HG03439 (cell line): Measurements from ENCODE around the gene MUC5AC.
"Not testable (repeated sequence)": the region's sequence is repeated elsewhere in the genome, so short reads cannot be mapped to it uniquely, and the experiment has no call there.

Experiments used
- ATAC-seq: cut with Tn5 transposase; IDR thresholded peaks from one replicate; pipeline ENCODE4 v1.9.1; 2021; ENCODE audit warnings: mild to moderate bottlenecking, moderate library complexity; ENCODE audit not compliant: unreplicated experiment

Gene MUC5AC, protein sequence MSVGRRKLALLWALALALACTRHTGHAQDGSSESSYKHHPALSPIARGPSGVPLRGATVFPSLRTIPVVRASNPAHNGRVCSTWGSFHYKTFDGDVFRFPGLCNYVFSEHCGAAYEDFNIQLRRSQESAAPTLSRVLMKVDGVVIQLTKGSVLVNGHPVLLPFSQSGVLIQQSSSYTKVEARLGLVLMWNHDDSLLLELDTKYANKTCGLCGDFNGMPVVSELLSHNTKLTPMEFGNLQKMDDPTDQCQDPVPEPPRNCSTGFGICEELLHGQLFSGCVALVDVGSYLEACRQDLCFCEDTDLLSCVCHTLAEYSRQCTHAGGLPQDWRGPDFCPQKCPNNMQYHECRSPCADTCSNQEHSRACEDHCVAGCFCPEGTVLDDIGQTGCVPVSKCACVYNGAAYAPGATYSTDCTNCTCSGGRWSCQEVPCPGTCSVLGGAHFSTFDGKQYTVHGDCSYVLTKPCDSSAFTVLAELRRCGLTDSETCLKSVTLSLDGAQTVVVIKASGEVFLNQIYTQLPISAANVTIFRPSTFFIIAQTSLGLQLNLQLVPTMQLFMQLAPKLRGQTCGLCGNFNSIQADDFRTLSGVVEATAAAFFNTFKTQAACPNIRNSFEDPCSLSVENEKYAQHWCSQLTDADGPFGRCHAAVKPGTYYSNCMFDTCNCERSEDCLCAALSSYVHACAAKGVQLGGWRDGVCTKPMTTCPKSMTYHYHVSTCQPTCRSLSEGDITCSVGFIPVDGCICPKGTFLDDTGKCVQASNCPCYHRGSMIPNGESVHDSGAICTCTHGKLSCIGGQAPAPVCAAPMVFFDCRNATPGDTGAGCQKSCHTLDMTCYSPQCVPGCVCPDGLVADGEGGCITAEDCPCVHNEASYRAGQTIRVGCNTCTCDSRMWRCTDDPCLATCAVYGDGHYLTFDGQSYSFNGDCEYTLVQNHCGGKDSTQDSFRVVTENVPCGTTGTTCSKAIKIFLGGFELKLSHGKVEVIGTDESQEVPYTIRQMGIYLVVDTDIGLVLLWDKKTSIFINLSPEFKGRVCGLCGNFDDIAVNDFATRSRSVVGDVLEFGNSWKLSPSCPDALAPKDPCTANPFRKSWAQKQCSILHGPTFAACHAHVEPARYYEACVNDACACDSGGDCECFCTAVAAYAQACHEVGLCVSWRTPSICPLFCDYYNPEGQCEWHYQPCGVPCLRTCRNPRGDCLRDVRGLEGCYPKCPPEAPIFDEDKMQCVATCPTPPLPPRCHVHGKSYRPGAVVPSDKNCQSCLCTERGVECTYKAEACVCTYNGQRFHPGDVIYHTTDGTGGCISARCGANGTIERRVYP (N-terminal part only)

GRCh38 chr11:1157645-1158591, at the start of gene MUC5AC:
TSS of gene MUC5AC (plus strand) at chr11:1157953. CDS start at chr11:1158000, 47 bp downstream.
- no peak for ATAC-seq

GRCh38 chr11:1108246-1108900, 49.4 kb upstream of the MUC5AC start:
- no peak for ATAC-seq

DNA sequence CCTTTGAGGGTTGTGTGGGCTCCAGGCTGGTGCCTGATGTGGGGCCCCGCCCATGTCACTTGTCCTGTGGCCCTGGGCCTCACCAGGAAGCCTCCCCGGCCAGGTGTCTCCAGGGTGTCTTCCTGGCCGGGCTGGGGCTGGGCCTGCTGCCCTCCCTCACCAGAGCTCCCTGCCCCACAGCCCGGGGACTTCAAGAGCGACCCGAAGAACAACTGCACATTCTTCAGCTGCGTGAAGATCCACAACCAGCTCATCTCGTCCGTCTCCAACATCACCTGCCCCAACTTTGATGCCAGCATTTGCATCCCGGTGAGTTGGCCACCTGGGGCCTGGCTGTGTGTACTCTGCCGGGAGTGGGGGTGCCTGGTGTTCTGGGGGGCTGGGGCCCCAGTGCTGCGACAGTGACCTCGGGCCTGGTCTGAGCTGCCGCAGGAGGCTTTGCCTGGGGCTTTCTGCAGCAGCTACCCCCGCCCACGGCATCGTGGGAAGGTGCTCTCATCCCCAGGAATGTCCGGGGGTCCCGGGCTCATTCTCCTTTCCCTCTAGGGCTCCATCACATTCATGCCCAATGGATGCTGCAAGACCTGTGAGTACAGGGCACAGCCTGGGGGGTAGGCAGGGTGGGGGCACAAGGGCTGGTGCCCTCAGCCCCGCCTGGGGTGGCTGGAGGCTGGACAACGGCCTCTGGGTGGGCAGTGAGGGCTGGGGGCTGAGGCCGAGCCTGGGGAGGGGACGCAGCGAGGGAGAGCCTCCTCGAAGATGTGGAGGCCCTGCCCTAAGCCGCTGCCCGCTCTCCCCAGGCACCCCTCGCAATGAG, 48.4 kb upstream of the MUC5AC start:
- ATAC-seq: no peak

DNA sequence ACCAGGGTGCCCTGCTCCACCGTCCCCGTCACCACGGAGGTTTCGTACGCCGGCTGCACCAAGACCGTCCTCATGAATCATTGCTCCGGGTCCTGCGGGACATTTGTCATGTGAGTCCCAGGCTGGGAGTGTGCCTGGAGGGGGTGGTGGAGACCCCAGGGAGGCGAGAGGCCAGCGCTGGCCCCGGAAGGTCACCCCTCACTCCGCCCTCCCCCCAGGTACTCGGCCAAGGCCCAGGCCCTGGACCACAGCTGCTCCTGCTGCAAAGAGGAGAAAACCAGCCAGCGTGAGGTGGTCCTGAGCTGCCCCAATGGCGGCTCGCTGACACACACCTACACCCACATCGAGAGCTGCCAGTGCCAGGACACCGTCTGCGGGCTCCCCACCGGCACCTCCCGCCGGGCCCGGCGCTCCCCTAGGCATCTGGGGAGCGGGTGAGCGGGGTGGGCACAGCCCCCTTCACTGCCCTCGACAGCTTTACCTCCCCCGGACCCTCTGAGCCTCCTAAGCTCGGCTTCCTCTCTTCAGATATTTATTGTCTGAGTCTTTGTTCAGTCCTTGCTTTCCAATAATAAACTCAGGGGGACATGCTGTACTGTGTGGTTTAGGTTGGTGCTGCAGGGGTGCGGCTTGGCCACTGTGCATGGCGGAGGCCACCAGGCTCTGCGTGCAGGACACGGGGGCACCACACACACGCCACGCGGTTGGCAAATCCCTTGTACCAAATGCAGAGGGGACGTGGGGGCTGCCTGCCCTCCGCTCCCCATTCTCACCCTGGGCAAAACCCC, 47.6 kb upstream of the MUC5AC start:
- no peak for ATAC-seq

GRCh38 chr11:1111545-1112212, 46.1 kb upstream of the MUC5AC start:
- no peak for ATAC-seq

- ATAC-seq: no peak
Observed at GRCh38 chr11:1112351-1113191, 45.2 kb upstream of the MUC5AC start.

DNA sequence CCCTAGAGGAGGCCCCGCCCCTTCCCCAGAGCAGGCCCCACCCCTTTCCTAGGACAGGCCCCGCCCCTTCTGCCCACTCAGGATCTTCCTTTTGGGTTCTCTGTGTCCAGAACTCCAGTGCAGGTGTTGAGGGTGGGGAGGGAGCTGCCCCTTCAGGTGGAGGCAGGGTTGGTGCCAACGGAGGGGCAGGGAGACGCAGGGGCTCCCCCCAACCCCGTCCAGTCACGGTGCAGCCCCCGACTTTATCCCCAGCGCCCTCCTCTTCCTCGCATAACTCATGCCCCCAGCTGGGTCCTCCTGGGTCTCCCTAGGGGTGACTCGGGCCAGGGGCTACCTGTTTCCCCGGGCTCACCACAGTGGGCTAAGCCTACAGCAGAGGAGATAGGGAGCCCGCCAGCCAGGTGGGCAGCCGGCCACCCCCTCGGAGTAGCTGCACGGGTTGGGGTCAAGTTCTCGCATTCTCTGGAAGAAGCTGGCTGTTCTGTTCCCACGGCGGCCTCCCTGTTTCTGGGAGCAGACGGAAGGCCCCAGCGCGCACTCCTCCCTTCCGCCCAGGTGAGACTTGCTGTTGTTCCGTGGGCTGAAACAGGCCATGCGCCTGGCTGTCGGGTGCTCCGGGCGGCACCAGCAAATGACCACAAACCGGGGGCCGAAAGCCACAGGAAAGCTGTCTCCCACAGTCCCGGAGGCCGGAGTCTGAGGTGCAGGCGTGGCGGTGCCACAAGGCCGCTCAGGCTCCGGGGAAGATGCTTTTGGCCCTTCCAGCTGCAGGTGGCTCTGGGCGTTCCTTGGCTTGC, 44.1 kb upstream of the MUC5AC start:
- ATAC-seq: no peak

GRCh38 chr11:1115292-1115691, 42.5 kb upstream of the MUC5AC start:
- not testable (repeated sequence) for ATAC-seq

DNA sequence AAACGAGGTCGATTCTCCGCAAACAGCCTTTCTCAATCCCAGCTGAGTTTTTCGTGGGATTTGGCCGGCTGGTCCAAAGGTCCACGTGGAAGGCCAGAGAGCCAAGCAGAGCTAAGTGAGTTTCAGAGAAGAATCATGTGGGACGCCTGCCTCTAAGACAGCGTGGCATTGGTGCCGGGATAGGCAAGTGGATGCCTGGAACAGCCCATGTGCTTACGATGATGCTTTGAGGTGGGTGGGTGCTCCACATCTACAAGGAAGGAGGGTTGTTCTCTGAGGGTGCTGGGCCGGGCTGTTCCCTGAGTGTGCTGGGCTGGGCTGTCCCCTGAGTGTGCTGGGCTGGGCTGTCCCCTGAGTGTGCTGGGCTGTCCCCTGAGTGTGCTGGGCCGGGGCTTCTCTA, 41.6 kb upstream of the MUC5AC start:
- ATAC-seq: no peak

DNA sequence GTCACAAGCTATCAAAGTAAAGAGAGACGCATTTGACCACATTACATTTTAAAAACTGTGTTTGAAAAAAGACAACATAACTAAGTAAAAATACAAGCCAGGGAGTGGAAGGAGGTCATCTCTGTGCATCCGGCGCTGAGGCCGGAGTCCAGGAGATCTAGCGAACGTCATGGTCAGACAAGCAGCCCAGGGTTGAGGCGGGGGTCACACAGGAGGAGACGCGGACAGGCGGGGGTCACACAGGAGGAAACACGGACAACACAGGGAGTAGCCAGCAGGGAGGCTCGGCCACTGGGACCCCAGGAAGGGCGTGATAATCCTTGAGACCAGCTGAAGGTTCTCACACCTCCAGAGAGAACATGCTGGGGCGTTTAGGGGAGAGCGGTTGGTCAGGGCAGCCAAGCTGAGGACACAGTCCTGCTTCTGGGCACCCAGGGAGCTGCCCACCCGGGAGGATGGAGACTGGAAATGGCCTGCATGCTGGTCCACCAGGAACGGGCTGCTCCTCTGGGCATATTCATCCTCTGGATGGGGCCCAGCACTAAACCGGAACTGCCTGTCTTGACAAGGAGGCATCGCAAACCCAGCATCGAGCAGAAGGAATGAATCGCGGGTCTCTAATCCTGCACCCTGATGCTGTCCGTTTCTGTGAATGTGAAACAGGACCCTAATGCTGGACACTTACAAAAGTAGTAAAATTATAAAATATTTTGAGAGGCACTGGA, 40.9 kb upstream of the MUC5AC start:
- no peak for ATAC-seq

- ATAC-seq: no peak
Observed at GRCh38 chr11:1117992-1118391, 39.8 kb upstream of the MUC5AC start.

DNA sequence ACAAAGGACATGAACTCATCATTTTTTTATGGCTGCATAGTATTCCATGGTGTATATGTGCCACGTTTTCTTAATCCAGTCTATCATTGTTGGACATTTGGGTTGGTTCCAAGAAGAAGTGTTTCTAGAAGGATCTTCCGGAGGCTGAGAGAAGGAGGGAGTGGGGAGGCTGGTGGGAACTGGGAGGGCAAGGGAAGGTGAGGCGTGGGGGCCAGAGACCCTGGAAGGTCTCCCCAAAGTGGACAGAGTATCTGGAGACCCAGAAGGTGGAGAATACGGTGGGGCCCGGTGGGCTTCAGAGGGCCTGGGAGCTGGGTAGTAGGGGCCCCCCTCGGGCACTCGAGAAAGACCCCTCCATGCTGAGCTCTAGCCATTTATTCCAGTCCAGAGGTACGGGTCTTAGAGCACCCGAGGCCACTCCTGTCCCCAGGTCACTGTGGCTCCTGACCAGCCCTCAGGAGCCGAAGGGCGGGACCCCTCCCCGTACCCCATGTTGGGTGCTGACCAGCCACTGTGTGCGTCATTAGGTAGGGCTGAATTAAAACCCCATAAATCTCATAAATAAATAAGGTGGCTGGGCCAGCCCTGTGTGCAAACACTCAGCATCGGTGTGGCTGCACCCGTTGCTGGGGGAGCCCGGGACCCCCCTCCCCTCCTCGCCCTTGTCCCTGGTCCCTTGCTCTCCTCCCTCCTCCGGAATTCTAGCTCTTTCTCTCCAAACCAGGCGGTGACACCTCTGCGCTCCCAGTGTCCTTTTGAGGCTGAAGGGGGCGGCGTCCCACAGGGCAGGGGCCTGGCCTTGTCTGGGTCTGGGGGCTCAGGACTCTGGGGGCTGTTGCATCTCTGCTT, 38.8 kb upstream of the MUC5AC start:
- no peak for ATAC-seq

GRCh38 chr11:1119604-1120146, 38.1 kb upstream of the MUC5AC start:
- no peak for ATAC-seq
